SK-MEL-5 (cell line): ENCODE results near the gene PC. TPM values are rescaled to one million over a fixed set of nuclear protein-coding genes. Genes with fewer than 3 reads are reported as not detected.
"Not testable (repeated sequence)": the region's sequence is repeated elsewhere in the genome, so short reads cannot be mapped to it uniquely, and the experiment has no call there.

Experiments used
- DNase-seq: peaks from one replicate; pipeline ENCODE4 v3.0.0-alpha.2; 2016; ENCODE audit warnings: low read depth, low spot score
- in situ Hi-C: cut with HindIII; loops from 2 replicates; pipeline ENCODE4 v1.10.0; 2016; ENCODE audit warnings: low sequenced_read_pairs, high pct_unique_total_duplicates, low pct_unique_long_range_greater_than_20kb
- total RNA-seq: library from RNA; depleted of rRNA; stranded (reverse); fragments of >200 nt; shearing (Covaris generic); gene quantifications from 2 replicates; pipeline ENCODE4 v1.2.3, GENCODE V29; 2014

The PC gene
- total RNA-seq, 1 experiment from 2014 or later, result 19.9 TPM

DNA sequence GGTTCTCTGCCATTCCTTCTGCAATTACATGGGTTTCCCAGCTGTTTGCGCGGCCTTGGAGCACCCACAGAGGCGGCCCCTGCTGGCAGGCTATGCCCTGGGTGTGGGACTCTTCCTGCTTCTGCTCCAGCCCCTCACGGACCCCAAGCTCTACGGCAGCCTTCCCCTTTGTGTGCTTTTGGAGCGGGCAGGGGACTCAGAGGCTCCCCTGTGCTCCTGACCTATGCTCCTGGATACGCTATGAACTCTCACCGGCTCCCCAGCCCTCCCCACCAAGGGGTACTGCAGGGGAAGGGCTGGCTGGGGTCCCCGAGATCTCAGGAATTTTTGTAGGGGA, 112.3 kb downstream of the PC start:
- no peak for DNase-seq
- in situ Hi-C loops, result no loop called here

DNA sequence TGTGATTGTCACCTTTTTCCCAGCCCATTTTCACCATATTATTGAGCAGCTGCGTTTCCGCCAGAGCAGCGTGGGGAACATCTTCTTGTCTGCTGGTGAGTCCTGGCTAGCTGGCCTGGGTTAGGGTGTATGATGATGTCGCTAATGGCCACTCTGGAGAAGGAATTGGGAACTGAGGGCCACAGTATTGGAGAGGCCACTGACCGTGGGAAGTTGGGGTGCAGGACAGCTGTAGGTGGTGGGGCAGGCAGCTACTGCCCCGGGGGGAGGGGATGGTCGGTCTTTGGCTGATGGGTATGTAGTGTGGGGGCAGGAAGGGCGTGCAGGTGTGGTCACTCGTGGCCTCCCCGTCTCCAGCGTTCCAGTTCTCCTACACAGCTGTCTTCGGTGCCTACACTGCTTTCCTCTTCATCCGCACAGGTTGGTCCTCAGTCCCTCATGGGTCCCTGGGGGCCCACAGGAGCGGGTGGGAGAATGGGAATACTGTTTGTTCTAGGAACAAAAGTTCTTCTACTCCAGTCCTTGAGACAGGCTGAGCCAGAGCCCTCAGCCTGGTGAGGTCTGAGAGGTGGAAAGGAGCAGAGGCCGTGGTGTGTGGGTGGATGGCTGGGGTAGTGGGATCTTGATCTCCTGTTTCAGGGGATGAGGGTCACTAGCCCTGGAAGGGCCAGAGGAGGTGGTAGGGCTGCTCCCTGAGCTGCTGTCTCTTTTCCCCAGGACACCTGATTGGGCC, 112.9 kb downstream of the PC start:
- in situ Hi-C loops, result no loop called here
- no peak for DNase-seq

DNA sequence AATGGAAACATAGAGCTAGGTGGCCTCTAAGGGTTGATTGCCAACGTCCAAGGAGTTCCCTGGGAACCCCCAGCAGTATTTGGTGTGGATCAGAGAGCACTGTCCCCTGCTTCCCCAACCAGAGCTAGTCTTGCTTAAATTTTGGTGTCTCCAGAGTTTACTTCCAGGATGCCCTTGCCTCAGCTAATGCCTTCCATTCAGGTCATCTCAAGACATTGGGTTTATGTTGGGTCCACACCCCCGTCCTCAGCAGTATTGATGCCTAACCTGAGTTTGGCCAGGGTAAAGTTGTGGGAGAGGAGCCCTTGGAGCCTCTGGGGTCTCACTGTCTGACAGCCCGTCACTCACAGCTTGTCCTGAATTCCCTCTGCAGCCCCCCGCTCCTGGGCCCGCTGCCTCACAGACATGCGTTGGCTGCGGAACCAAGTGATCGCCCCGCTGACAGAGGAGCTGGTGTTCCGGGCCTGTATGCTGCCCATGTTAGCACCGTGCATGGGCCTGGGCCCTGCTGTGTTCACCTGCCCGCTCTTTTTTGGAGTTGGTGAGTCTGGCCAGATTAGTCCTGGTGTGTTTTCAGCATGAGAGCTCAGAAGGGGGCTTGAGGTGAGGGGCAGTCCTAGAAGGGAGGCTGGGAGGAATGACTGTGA, 113.6 kb downstream of the PC start:
- no peak for DNase-seq
- in situ Hi-C loops, result no loop called here

DNA sequence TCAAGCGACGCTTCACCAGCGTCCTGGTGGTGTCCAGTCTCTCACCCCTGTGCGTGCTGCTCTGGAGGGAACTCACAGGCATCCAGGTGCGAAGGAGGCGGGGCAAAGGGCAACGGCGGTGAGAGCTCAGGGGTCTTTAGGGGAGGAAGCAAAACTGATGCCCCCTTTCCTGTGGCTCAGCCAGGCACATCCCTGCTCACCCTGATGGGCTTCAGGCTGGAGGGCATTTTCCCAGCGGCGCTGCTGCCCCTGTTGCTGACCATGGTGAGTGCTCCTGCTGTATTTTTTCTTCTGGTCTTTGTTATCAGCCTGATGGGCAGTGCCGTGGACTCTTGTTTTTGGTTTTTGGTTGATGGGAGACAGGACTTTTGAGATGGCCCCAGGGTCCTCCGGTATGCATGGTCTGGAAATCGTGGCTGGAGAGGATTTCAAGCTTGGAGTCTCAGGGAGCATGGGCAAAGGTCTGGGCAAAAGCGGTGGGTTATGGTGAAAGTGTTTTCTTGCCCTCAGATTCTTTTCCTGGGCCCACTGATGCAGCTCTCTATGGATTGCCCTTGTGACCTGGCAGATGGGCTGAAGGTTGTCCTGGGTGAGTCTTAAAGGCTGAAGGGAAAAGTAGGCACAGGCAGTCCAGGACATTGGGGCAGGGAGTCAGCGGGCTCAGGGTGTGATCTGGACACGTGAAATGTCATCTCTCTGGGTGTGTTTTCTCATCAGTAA, 114.2 kb downstream of the PC start:
- in situ Hi-C loops, result no loop called here
- DNase-seq, result no peak

DNA sequence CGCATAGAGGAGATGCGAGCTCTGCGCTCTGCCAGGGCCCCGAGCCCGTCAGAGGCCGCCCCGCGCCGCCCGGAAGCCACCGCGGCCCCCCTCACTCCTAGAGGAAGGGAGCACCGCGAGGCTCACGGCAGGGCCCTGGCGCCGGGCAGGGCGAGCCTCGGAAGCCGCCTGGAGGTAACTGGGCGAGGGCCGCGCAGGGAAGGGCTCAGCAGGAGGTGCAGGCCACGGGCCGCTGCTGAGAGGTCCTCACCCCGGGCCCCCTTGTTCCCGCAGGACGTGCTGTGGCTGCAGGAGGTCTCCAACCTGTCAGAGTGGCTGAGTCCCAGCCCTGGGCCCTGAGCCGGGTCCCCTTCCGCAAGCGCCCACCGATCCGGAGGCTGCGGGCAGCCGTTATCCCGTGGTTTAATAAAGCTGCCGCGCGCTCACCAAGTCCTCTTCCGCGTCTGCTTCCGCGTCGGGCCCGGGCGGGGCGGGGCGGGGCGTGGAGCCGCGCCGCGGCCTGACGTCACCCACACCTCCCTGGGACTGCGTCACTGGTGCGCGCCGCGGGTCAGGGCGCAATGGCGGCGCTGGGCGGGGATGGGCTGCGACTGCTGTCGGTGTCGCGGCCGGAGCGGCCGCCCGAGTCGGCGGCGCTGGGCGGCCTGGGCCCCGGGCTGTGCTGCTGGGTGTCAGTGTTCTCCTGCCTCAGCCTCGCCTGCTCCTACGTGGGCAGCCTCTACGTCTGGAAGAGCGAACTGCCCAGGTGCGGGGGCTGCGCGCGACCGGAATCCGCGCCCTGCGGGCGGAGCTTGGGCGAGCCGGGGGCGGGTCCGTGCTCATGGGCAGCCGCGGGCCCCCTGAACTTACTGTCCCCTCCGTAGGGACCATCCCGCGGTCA, 115.0 kb downstream of the PC start, which contains the start of gene RCE1:
RCE1 (plus strand) TSS at position 546 of the 880 bp plus-strand sequence; CDS start at position 561, 15 bp downstream.
- DNase-seq, result peak; percentile 75
- in situ Hi-C loops, result no loop called here

DNA sequence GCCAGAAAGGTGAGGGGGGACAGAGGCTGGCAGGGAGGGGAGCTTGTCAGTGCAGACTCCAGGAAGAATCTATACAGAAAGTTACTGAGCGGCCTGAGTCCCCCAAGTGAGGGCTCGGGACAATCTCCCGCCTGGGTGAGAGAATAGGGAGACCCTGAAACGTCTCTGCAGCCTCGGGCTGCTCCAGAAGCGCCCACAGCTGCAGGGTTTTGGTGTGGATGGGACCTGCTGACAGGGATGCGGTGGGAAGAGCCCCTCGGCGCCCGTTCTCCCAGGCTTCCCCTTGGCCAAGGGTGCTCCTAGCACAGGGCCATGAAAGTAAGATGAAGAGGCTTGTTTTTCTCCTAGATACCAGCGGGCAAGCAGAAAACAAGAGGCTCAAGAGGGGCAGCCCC, 115.7 kb downstream of the PC start:
- no peak for DNase-seq
- in situ Hi-C loops, result no loop called here

DNA sequence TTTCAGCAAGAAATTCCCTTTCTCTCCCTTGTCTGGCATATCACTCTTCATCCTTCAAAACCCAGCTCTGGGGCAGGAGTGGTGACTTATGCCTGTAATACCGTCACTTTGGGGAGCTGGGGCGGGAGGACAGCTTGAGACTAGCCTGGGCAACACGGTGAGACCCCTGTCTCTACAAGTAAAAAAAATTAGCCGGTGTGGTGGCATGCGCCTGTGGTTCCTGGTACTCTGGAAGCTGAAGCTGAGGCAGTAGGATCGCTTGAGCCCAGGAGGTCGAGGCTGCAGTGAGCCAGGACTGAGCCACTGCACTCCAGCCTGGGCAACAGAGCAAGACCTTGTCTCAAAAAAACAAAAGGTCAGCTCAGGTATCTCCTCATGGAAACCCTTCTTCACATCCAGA, 116.3 kb downstream of the PC start:
- no peak for DNase-seq
- in situ Hi-C loops, result no loop called here

DNA sequence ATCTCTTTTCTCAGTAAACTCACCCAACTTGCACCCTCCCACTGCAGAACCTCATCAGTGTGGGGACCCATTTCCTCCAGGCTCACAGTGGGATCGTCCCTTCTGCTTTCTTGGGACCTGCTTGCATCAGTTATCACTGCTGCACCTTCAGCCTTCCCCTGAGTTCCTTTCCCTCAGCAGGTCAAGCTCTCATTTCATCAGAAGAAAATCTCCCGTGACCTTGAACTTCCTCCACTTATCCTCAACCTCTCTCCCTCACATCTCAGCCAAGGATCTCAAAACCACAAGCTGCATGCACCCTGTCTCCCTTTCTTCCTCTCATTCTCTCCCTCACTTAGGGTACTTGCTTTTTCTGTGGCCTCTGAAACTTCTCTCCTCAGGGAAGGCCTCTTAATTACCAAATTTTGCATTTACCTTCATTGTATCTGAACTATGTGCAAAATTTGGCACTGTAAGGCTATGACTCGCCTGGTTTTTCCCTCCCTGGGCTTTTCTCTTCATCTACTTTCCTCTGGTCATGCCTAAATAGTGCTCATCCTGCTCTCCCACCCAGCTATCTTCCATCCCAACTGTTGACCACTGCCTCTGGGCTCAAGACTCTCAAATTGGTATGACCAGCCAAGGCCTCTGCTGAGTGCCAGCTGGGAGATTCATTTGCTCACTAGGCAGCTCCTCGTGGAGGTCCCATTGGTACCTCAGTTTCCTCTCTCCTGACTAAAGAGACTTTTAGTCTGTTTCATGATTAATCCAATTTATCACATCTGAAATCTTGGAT, 117.7 kb downstream of the PC start:
- DNase-seq, result no peak
- in situ Hi-C loops, result no loop called here

DNA sequence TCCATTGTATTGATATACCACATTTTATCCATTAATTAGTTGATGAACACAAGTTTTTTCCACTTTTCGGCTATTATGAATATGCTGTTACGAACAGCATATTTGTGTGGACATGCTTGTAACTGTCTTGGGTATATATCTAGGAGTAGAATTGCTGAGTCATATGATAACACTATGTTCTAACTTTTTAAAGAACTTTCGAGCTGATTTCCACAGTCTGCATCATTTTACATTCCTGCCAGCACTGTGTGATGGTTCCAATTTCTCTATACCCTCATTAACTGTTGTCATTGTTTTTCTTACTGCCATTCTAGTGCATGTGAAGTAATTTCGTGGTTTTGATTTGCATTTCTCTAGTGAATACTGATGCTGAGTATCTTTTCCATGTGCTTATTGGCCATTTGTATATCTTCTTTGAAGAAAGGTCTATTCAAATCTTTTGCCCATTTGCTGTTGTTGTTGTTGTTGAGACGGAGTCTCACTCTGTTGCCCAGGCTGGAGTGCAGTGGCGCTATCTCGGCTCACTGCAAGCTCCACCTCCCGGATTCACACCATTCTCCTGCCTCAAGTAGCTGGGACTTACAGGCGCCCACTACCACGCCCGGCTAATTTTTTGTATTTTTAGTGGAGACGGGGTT, 122.3 kb downstream of the PC start:
- no peak for DNase-seq
- in situ Hi-C loops, result no loop called here

DNA sequence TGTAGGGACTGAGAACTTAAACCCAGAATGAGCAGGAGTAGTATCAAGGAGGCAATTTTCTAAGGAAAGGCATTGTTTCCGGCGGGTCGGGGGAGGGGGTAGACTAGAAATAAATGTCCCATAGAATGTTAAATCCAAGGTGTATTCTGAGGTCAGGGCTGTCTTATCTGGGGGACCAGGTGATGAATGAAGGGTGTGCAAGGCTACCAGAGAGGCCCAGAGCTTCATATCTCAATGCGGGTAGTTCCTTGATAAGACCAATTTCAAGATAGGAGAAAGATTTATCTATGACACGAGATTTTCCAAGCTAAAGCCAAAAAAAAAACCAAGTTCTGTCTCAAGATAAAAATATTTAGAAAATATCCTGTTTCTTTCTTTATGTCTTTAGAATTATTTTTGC, 123.2 kb downstream of the PC start:
- in situ Hi-C loops, result no loop called here
- DNase-seq, result no peak

DNA sequence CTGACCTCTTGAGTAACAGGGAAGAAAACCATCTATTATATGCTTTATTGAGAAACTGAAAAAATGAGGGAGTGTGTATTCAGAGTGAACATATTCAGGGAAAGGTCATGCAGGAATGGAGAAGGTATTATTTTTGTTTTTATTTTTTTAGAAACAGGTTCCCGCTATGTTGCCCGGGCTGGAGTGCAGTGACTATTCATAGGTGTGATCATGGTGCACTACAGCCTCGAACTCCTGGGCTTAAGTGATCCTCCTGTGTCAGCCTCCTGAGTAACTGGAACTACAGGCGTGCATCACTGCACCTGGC, 123.7 kb downstream of the PC start:
- in situ Hi-C loops, result no loop called here

DNA sequence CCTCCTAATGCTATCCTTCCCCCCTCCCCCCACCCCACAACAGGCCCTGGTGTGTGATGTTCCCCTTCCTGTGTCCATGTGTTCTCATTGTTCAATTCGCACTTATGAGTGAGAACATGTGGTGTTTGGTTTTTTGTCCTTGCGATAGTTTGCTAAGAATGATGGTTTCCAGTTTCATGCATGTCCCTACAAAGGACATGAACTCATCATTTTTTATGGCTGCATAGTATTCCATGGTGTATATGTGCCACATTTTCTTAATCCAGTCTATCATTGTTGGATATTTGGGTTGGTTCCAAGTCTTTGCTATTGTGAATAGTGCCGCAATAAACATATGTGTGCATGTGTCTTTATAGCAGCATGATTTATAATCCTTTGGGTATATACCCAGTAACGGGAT, 133.6 kb downstream of the PC start:
- in situ Hi-C loops, DNase-seq: not testable (repeated sequence)

More for the DNA sequence above, 123.7 kb downstream of the PC start:
- DNase-seq, result no peak

DNA sequence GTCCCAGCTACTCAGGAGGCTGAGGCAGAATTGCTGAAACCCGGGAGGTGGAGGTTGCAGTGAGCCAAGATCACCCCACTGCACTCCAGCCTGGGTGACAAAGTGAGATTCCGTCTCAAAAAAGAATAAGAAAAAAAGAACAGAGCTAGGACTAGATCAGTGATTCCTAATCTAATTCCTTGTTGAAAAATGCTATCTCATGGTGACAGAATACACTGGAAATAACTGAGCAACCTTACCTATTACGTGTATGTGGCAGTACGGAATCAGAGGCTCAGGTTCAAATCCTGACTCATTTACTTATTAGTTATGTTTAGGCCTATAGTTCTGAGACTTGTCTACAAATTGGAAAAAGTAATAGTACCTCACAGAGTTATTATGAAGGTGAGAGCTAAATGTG, 134.5 kb downstream of the PC start:
- in situ Hi-C loops, result no loop called here

DNA sequence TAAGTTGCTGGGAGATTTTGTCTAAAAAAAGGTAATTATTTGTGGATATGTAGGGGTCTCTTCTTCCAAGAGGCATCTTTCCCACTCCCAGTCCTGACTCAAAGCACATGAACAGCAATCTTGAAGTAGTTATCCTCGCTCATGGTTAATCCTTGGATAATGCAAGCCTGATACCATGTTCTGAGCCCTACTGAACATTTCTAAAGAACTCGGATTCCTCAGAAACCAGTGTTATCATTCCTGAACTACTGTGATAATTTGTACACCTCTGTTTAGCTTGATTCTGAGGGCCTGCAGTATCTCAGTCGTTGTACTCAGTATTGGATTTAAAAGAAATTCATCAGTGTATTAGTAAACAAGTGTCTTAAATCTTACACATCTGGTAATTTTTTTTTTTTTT, 137.3 kb downstream of the PC start:
- no peak for DNase-seq

More for the DNA sequence above, 134.5 kb downstream of the PC start:
- DNase-seq, result no peak

DNA sequence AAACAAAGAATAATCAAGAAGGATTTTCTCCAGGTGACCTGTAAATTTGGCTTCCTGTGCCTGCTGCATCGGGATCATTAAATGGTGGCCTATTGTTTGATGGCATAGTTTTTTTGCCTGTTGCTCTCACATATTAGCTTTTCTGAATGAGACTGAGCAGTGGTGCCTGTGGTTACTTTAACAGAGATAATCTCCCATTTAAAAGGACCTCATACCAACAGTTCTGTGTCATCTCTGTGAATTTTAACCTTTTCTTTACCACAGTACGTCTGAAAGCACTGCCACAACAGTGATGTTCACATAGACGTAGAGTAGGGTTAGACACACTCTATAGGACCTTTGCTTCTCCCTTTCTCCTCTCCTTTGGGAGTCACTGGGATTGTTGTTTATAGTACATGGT, 137.8 kb downstream of the PC start:
- DNase-seq, result no peak
- in situ Hi-C loops, result no loop called here

More for the DNA sequence above, 137.3 kb downstream of the PC start:
- in situ Hi-C loops, result no loop called here

DNA sequence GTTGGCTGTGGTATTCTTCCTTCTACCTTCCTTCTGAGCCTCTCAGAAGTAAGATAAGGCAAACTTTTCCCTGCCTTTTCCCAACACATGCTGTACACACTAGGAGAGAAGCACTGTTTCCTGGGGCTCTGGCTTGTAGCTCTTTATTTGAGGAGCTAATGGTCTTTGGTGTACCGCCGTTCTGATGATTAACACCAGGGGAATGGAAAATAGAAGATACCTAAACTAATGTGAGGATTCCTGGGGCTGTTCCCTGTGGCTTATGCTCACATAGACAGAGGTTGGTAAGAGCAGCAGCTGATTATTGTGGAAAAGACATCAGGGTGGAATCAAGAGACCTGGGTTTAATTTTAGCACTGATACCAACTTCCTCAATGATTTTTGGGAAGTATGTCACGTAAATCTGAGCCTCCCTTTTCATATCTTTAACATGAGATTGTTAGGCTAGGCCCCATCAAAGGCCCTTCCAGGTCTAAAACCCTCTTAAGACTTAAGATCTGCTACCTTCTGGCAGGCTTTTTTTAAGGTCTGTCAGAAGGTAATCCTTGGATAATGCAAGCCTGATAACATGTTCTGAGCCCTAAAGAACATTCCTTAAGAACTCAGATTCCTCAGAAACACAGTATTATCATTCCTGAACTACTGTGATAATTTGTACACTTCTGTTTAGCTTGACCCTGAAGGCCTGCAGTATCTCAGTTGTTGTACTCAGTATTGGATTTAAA, 139.8 kb downstream of the PC start:
- no peak for DNase-seq
- in situ Hi-C loops, result no loop called here
